ENCODE results near the gene PLEKHN1.
"Not testable (repeated sequence)": the region's sequence is repeated elsewhere in the genome, so short reads cannot be mapped to it uniquely, and the experiment has no call there.

Gene PLEKHN1

GRCh38 chr1:1004420-1004779, 38.1 kb downstream of the PLEKHN1 start:
- no peaks in the 10 kb centered on the region for H3K36me3 ChIP-seq
- peaks cover 28% of the 10 kb centered on the region for H3K27me3 ChIP-seq
- peak; percentile 34 for DNase-seq
- H3K4me3 ChIP-seq (ENCODE audit: low read depth, low read length): peak overlapping the region; percentile 41
- H3K9me3 ChIP-seq: peaks cover 5% of the 10 kb centered on the region; the same call in 1 of the 2 replicates
- peaks cover 33% of the 10 kb centered on the region for H3K4me1 ChIP-seq
- TF ChIP-seq, protein P1, sequence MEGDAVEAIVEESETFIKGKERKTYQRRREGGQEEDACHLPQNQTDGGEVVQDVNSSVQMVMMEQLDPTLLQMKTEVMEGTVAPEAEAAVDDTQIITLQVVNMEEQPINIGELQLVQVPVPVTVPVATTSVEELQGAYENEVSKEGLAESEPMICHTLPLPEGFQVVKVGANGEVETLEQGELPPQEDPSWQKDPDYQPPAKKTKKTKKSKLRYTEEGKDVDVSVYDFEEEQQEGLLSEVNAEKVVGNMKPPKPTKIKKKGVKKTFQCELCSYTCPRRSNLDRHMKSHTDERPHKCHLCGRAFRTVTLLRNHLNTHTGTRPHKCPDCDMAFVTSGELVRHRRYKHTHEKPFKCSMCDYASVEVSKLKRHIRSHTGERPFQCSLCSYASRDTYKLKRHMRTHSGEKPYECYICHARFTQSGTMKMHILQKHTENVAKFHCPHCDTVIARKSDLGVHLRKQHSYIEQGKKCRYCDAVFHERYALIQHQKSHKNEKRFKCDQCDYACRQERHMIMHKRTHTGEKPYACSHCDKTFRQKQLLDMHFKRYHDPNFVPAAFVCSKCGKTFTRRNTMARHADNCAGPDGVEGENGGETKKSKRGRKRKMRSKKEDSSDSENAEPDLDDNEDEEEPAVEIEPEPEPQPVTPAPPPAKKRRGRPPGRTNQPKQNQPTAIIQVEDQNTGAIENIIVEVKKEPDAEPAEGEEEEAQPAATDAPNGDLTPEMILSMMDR (IDR thresholded peaks at IDR 0.05; ENCODE audit: low read depth, low read length): no peak

DNA sequence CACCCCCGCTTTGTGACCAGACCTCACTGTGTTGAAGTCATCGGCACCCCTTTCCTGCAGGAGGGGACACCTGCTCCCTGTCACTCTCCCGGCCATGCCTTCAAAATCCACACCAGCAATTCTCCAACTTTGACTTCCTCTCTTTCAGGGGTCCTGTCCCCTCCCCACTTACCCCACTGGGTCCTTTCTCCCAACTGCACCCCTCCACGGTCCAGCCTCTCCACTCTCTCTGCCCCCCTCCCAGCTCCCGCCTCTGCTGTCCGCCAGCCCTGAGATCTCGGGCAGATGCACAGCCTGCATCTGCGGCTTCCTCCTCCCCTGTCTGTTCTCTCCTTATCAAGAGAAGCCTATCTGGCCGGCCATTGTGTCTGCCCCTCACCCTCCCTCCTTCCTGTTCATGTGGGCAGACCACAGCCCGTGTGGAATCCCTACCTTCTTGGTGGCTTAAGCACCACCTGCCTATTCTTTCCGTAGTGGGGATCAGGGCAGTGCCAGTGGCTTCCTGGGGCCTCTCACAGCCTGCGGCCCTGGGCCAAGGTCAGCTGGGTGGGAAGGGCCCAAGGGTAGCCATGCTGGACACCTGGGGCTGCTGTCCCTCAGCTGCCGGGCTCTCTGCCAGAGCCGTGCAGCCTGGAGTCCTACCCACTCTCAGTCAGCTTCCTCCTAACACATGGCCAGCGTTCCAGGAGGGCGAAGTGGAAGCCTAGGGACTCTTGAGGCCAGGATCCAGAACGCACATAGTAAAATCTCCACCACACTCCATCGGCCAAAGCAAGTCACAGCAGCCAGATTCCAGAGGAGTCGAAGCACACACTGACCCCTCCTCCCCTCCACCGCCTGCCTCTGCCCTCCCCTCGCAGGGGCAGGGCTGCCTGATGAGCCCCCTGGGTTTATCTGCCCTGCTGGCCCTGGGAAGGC, 38.8 kb downstream of the PLEKHN1 start:
- Histone ChIP-seq H3K4me1 (peaks cover 33% of the 10 kb centered on the region), H3K36me3 (no peaks in the 10 kb centered on the region), H3K4me3 (ENCODE audit: low read depth, low read length) (peak overlapping the region; percentile 41), H3K9me3 (peaks cover 5% of the 10 kb centered on the region; the same call in 1 of the 2 replicates), H3K27me3 (peaks cover 22% of the 10 kb centered on the region)
- TF ChIP-seq, protein P1 (IDR thresholded peaks at IDR 0.05; ENCODE audit: low read depth, low read length): no peak
- peak; percentile 76 for DNase-seq

GRCh38 chr1:1005774-1006304, 39.6 kb downstream of the PLEKHN1 start:
- Histone ChIP-seq H3K36me3 (no peaks in the 10 kb centered on the region), H3K9me3 (peaks cover 1% of the 10 kb centered on the region; the same call in 1 of the 2 replicates), H3K4me1 (peaks cover 33% of the 10 kb centered on the region), H3K27me3 (peaks cover 14% of the 10 kb centered on the region), H3K4me3 (ENCODE audit: low read depth, low read length) (no peak overlapping the region; the same call in 1 of the 2 replicates)
- TF ChIP-seq, protein P1 (IDR thresholded peaks at IDR 0.05; ENCODE audit: low read depth, low read length): no peak
- no peak for DNase-seq

GRCh38 chr1:1006305-1007159, 40.2 kb downstream of the PLEKHN1 start:
- Histone ChIP-seq H3K27me3 (peaks cover 7% of the 10 kb centered on the region), H3K9me3 (no peaks in the 10 kb centered on the region), H3K36me3 (no peaks in the 10 kb centered on the region), H3K4me1 (peaks cover 33% of the 10 kb centered on the region), H3K4me3 (ENCODE audit: low read depth, low read length) (no peak overlapping the region)
- TF ChIP-seq, protein P1 (IDR thresholded peaks at IDR 0.05; ENCODE audit: low read depth, low read length): no peak
- DNase-seq: no peak

DNA sequence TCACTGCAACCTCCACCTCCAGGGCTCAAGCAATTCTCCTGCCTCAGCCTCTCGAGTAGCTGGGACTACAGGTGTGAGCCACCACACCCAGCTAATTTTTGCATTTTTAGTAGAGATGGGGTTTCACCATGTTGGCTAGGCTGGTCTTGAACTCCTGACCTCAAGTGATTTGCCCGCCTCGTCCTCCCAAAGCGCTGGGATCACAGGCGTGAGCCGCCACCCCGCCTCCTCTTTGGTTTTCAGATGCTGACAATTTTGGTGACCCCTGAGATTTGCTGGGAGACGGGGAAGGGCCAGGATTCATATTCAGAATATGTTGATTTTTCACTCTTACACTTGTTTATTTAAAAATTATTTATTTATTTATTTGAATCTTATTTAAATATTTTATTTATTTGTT, 43.8 kb downstream of the PLEKHN1 start:
- peaks cover 19% of the 10 kb centered on the region for H3K4me1 ChIP-seq
- not testable (repeated sequence) for H3K36me3 ChIP-seq; H3K9me3 ChIP-seq; DNase-seq; H3K4me3 ChIP-seq (ENCODE audit: low read depth, low read length); H3K27me3 ChIP-seq

GRCh38 chr1:1011396-1011949, 45.2 kb downstream of the PLEKHN1 start:
- no peaks in the 10 kb centered on the region for H3K27me3 ChIP-seq
- TF ChIP-seq, protein P1 (IDR thresholded peaks at IDR 0.05; ENCODE audit: low read depth, low read length): no peak
- DNase-seq: no peak

GRCh38 chr1:1012736-1013104, 46.4 kb downstream of the PLEKHN1 start:
- peak overlapping the region; percentile 85 for H3K4me3 ChIP-seq (ENCODE audit: low read depth, low read length)
- H3K27me3 ChIP-seq, H3K9me3 ChIP-seq, H3K4me1 ChIP-seq, DNase-seq, H3K36me3 ChIP-seq: not testable (repeated sequence)

More at GRCh38 chr1:1011396-1011949, 45.2 kb downstream of the PLEKHN1 start:
- Histone ChIP-seq H3K36me3 (no peaks in the 10 kb centered on the region), H3K4me3 (ENCODE audit: low read depth, low read length) (no peak overlapping the region), H3K9me3 (no peaks in the 10 kb centered on the region), H3K4me1 (peaks cover 6% of the 10 kb centered on the region; the same call in 1 of the 2 replicates)
